COLO829 (cell line): Measurements from ENCODE around the gene OR10H1.
A peak's percentile ranks its signal among the peaks of the same experiment; 100 is the strongest.
"Not testable (repeated sequence)": the region's sequence is repeated elsewhere in the genome, so short reads cannot be mapped to it uniquely, and the experiment has no call there.

Source experiments
- DNase-seq: peaks from one replicate; pipeline ENCODE4 v3.0.0; 2012; ENCODE audit warnings: low spot score

OR10H1 gene

DNA sequence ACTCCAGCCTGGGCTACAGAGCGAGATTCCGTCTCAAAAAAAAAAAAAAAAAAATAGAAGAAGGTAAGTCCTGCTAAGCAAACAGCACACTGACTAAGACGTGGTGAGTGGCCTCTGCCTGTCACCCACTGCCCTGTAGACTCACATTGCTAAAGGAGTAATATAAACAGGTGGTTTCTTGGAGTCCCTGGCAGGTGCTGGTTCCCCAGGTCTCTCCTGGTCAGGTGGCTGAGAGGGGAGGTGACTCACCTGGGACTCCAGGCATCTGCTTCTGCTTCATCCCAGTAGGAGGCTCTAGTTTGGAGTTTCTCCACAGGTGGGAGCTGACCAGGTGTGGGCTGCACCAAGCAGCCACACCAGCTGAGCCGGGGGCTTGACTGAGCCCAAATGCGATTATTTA is at the start of gene OR10H1:
OR10H1 (minus strand) TSS at position 359 of the 400 bp plus-strand sequence. CDS start 7,627 bp downstream, outside the sequence.
- no peak for DNase-seq

- DNase-seq: no peak
Observed at GRCh38 chr19:15864824-15865223, 49.4 kb upstream of the OR10H1 start.

GRCh38 chr19:15863272-15863671 is 47.8 kb upstream of the OR10H1 start:
- DNase-seq: no peak

DNA sequence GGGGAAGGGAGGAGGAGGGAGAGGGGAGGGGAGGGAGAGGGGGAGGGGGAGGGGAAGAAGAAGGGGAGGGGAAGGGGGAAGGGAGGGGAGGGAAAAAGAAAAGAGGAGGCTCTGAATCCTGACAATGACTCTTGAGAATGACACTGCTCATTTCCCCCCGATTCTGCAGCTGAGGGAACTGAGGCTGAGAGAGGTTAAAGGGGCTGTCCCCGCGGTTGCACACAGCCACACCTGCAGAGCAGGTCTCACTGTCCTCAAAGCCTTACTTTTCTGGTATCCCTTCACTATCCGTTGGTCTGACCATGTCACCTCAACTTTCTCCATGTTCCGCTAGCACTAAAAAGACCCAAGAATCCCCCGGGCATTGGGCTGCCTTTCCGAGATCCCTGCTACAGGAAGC is 47.0 kb upstream of the OR10H1 start:
- no peak for DNase-seq

DNA sequence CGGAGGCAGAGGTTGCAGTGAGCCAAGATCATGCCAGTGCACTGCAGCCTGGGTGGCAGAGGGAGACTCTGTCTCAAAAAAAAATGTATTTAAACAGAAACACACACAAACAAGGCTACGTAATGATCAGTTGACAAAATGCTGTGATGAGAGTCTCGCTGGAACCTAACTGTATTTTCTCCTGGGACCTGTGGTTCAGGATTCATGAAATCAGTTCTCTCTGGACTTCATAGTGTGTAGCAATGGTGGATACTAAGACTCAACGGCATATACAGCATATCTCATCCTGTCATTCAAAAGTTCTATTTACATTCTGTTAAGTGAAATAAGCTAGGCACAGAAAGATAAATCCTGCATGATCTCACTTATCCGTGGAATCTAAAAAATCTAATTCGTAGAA is 45.1 kb upstream of the OR10H1 start:
- no peak for DNase-seq

GRCh38 chr19:15859187-15859586 is 43.7 kb upstream of the OR10H1 start:
- no peak for DNase-seq

DNA sequence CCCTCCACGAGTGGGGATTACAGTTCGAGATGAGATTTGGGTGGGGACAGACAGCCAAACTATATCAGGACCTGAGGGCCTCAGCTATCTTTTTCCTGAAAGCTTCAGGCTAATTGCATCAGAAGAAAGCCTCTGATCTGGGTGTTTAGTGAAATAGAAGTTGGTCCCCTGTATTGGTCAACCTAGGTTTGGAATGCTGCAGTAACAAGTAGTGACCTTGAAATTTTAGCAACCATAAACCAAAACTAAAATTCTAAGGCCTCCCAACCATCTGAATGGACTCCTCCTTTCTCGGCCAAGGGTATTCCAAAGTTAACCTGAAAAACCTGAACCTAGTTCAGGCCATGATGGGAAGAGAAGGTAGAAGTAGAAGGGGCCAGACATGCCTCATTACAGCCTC is 34.9 kb upstream of the OR10H1 start:
- DNase-seq: no peak

- DNase-seq: no peak
Observed at GRCh38 chr19:15846923-15847322, 31.5 kb upstream of the OR10H1 start.

- DNase-seq: not testable (repeated sequence)
Observed at GRCh38 chr19:15843894-15844222, 28.4 kb upstream of the OR10H1 start.

DNA sequence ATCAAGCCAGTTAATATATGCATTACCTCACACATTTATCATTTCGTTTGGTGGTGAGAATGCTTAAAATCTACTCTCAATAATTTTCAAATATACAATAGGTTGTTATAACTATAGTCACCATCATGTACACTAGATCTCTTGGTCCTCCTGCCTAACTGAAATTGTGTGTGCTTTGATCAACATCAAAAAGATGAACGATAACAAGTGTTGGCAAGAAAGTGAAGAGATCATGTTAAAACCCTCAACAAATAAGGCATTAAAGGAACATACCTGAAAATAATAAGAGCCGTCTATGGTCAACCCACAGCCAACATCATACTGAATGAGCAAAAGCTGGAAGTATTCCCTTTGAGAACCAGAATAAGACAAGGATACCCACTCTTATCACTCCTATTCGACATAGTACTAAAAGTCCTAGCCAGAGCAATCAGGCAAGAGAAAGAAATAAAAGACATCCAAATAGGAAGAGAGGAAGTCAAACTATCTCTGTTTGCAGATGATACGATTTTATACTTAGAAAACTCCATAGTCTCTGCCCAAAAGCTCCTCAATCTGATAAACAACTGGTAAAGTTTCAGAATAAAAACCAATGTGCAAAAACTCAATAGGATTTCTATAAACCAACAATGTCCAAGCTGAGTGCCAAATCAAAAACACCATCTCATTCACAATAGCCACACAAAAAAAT is 27.9 kb upstream of the OR10H1 start:
- DNase-seq: no peak

- no peak for DNase-seq
Observed at GRCh38 chr19:15841875-15842569, 26.6 kb upstream of the OR10H1 start.

DNA sequence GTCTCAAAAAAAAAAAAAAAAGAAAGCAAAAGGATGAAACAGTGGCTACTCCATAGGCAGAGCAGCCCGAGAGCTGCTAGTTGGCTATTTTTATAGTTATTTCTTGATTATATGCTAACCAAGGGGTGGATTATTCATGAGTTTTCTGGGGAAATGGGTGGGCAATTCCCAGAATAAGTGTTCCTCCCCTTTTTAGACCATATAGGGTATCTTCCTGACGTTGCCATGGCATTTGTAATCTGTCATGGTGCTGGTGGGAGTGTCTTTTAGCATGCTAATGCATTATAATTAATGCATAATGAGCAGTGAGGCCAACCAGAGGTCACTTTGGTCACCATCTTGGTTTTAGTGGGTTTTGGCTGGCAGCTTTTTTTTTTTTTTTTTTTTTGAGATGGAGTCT is 25.4 kb upstream of the OR10H1 start:
- DNase-seq: no peak

DNA sequence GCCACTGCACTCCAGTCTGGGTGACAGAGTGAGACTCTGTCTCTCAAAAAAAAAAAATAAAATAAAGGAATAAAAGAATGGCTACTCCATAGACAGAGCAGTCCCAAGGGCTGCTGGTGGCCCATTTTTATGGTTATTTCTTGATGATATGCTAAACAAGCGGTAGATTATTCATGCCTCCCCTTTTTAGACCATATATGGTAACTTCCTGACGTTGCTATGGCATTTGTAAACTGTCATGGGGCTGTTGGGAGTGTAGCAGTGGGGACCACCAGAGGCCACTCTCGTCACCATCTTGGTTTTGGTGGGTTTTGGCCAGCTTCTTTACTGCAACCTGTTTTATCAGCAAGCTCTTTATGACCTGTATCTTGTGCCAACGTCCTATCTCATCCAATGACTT is 24.4 kb upstream of the OR10H1 start:
- not testable (repeated sequence) for DNase-seq

DNA sequence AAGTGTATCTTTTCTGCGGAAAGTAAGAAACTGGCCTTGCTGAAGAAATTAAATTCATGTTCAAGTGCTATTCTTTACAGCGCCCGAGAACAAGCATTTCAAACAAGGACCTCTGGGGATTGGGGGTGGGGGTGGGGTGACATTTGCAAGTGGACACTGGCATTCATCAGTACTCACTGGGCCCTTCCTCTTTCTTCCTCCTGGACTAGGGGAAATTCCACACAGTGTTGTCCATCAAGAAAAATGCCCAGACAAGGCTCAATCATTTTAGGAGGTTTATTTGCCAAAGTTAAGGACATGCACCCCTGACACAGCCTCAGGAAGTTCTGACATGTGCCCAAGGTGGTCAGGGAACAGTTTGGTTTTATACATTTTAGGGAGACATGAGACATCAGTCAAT is 22.9 kb upstream of the OR10H1 start:
- no peak for DNase-seq

- no peak for DNase-seq
Observed at GRCh38 chr19:15837221-15837731, 21.8 kb upstream of the OR10H1 start.

DNA sequence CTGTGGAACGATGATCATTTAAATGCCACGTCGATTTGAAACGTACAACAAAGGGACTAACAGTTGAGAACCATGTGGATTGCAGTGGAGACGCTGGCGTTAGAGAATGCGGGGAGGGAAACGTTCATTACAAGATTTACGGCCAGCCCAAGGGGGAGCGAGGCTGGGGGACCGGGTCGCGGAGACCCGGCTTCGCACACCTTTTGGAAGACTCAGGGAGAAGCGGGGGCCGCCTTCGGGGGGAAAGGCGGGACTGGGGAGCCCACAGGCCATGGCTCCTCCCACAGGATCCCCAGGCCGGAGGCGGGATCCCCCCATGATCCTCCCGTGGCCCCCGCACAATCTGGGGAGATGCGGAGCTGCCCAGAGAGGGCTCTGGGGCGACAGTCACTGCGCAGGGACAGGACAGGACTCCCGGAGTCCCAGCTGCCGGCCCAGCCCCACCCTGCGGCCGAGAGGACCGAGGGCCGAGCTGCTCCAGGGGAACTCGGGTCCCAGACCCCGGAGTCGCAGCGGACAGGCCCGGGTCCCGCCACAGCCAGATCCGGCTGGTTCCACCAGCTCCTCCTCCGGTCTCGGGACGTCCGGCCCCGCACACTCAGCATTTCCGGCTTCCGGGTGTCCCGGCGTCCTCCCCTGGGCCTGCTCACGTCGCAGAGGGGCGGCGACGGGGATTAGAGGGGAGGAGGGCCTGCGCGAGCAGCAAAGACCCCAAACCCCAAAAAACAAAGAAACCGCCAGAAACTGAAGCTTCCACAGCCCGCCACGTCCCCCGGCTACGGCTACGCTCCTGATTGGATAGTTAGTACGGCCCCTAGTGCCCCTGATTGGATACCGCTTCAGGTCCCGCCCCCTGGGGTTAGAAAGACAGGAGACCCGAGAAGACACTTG is 21.1 kb upstream of the OR10H1 start:
- DNase-seq: peak; percentile 81

DNA sequence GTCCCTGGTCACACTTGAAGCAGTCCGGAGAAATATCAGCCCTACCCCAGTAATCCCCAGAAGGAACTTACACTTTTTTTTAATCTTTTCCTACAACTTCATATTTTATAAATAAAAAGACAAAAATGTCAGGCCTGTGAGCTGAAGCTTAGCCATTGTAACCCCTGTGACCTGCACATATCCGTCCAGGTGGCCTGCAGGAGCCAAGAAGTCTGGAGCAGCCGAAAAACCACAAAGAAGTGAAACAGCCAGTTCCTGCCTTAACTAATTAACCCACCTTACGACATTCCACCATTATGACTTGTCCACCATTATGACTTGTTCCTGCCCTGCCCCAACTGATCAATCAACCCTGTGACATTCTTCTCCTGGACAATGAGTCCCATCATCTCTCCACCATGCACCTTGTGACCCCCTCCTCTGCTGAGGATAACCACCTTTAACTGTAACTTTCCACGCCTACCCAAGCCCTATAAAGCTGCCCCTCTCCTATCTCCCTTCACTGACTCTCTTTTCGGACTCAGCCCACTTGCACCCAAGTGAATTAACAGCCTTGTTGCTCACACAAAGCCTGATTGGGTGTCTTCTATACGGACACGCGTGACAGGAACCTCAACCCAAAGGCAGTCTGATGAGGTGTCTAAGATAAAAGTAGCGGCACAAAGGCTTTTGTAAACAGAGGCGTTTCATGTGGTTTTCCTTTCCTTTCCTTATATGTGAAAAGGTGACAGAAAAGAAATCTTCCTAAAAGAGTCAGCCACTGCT is 20.3 kb upstream of the OR10H1 start:
- not testable (repeated sequence) for DNase-seq

GRCh38 chr19:15834232-15834631 is 18.8 kb upstream of the OR10H1 start:
- not testable (repeated sequence) for DNase-seq

- no peak for DNase-seq
Observed at GRCh38 chr19:15831626-15832025, 16.2 kb upstream of the OR10H1 start.

- DNase-seq: no peak
Observed at GRCh38 chr19:15829786-15830185, 14.3 kb upstream of the OR10H1 start.

- DNase-seq: no peak
Observed at GRCh38 chr19:15829306-15829698, 13.8 kb upstream of the OR10H1 start.
